Vagina (tissue), 2 donors: Measurements from ENCODE around the gene CD1B.

Experiments
- CTCF ChIP-seq, 3 experiments: fragments of 450-650 bp in 2 of 3; fragments of 200-600 bp in 1 of 3; sonication (generic) in 1 of 3; IDR thresholded peaks; one replicate each; pipeline ENCODE4 v1.5.1; 2017 to 2019; ENCODE audit warnings: antibody characterized with exemption in 3 of 3, mild to moderate bottlenecking in 2 of 3, moderate library complexity in 2 of 3
- POLR2A ChIP-seq, 2 donors: fragments of 450-650 bp; IDR thresholded peaks; one replicate each; pipeline ENCODE4 v1.6.1; 2017; ENCODE audit warnings: antibody characterized with exemption in 2 of 2, mild to moderate bottlenecking in 2 of 2, moderate library complexity in 2 of 2
- POLR2AphosphoS5 ChIP-seq, 2 donors: sonication (generic); formaldehyde crosslinking; IDR thresholded peaks; one replicate each; pipeline ENCODE4 v1.9.0; 2017; ENCODE audit warnings: antibody characterized with exemption in 2 of 2, mild to moderate bottlenecking in 2 of 2, low read depth in 1 of 2; ENCODE audit not compliant: insufficient read depth in 1 of 2

- TF ChIP-seq POLR2A (IDR thresholded peaks at IDR 0.05) (no peak), CTCF (IDR thresholded peaks at IDR 0.05) (no peak), POLR2AphosphoS5 (IDR thresholded peaks at IDR 0.05; ENCODE audit: insufficient read depth in 1 of 2, low read depth in 1 of 2) (no peak)
These were observed 6.9 kb downstream of the CD1B start for GRCh38 chr1:158324395-158324794.
